ENCODE results near the gene PXDN. TPM values are rescaled to one million over a fixed set of nuclear protein-coding genes. Genes with fewer than 3 reads are reported as not detected.

The PXDN gene
- total and polyA plus RNA-seq, 4 donors, result 42.8 to 69.7 (median 59.7) TPM

- Histone ChIP-seq H3K27me3 (ENCODE audit: control insufficient read depth, insufficient read depth, low read length) (no peaks in the 10 kb centered on the region), H3K4me3 (ENCODE audit: low read depth, low read length) (no peak overlapping the region), H3K9me3 (ENCODE audit: control insufficient read depth, insufficient read depth, low read length) (no peaks in the 10 kb centered on the region), H3K27ac (ENCODE audit: low read depth, low read length) (no peak overlapping the region), H3K36me3 (ENCODE audit: control insufficient read depth, insufficient read depth, low read length) (peaks cover 76% of the 10 kb centered on the region), H3K4me1 (ENCODE audit: control insufficient read depth, insufficient read depth, low read length) (peaks cover 3% of the 10 kb centered on the region)
- DNase-seq (ENCODE audit: low read depth in 4 of 6, low spot score in 6 of 6), result no peak
- 97% methylated on average over 16 of the region's 16 CpGs for WGBS (ENCODE audit: insufficient coverage)
Observed at GRCh38 chr2:1659951-1660565, 84.3 kb downstream of the PXDN start.

DNA sequence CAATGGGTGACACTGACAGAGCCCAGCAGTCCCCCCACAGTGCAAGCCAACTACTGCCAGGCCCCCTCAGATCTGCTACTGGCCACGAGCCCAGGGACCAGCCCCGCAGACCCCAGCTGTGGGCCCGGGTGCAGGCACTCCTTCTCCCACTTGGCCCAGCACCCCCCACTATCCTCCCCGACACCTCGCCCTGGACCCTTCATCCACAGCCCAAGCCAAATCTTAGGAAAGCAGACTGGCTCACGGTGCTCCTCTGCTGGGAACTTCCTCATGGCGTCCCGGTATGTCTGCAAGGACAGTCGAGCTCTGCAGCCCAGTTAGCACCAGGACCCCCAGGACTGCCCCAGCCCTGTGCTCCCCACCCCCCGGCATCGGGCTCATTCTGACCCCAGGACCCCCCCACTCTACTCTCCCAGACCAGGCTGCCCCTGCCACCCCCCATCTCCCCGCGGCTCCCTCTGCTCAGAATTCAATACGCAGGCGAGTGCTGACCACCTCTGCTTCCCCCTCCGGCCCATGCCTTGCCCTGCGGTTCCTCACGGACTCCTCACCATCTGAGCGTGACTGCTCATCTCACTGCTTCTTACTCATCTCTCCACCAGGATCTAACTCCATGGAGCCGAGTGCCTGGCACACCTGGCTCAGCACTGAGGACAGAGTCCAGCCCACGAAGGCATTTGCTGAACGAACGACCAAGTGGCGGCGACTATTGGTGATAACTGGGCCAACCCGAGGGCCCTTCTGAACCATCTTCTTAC lies 85.7 kb downstream of the PXDN start:
- 88% methylated on average over 22 of the region's 26 CpGs for WGBS (ENCODE audit: insufficient coverage)
- Histone ChIP-seq H3K4me3 (ENCODE audit: low read depth, low read length) (no peak overlapping the region), H3K27ac (ENCODE audit: low read depth, low read length) (no peak overlapping the region), H3K27me3 (ENCODE audit: control insufficient read depth, insufficient read depth, low read length) (no peaks in the 10 kb centered on the region), H3K9me3 (ENCODE audit: control insufficient read depth, insufficient read depth, low read length) (no peaks in the 10 kb centered on the region), H3K36me3 (ENCODE audit: control insufficient read depth, insufficient read depth, low read length) (peaks cover 66% of the 10 kb centered on the region), H3K4me1 (ENCODE audit: control insufficient read depth, insufficient read depth, low read length) (peaks cover 3% of the 10 kb centered on the region)
- no peak for DNase-seq (ENCODE audit: low read depth in 4 of 6, low spot score in 6 of 6)

- no peaks in the 10 kb centered on the region for H3K9me3 ChIP-seq (ENCODE audit: control insufficient read depth, insufficient read depth, low read length)
- peaks cover 69% of the 10 kb centered on the region for H3K36me3 ChIP-seq (ENCODE audit: control insufficient read depth, insufficient read depth, low read length)
- DNase-seq (ENCODE audit: low read depth in 4 of 6, low spot score in 6 of 6), result no peak
- no peak overlapping the region for H3K27ac ChIP-seq (ENCODE audit: low read depth, low read length)
- no peak overlapping the region for H3K4me3 ChIP-seq (ENCODE audit: low read depth, low read length)
- H3K27me3 ChIP-seq (ENCODE audit: control insufficient read depth, insufficient read depth, low read length), result no peaks in the 10 kb centered on the region
- WGBS (ENCODE audit: insufficient coverage), result 81% methylated on average over 7 of the region's 7 CpGs
- H3K4me1 ChIP-seq (ENCODE audit: control insufficient read depth, insufficient read depth, low read length), result peaks cover 14% of the 10 kb centered on the region
Observed at GRCh38 chr2:1656961-1657841, 87.1 kb downstream of the PXDN start.

GRCh38 chr2:1656326-1656960 lies 87.9 kb downstream of the PXDN start:
- Histone ChIP-seq H3K36me3 (ENCODE audit: control insufficient read depth, insufficient read depth, low read length) (peaks cover 67% of the 10 kb centered on the region), H3K9me3 (ENCODE audit: control insufficient read depth, insufficient read depth, low read length) (no peaks in the 10 kb centered on the region), H3K27me3 (ENCODE audit: control insufficient read depth, insufficient read depth, low read length) (no peaks in the 10 kb centered on the region), H3K4me1 (ENCODE audit: control insufficient read depth, insufficient read depth, low read length) (peaks cover 19% of the 10 kb centered on the region), H3K27ac (ENCODE audit: low read depth, low read length) (no peak overlapping the region), H3K4me3 (ENCODE audit: low read depth, low read length) (no peak overlapping the region)
- 91% methylated on average over 6 of the region's 6 CpGs for WGBS (ENCODE audit: insufficient coverage)
- no peak for DNase-seq (ENCODE audit: low read depth in 4 of 6, low spot score in 6 of 6)

- H3K4me1 ChIP-seq (ENCODE audit: control insufficient read depth, insufficient read depth, low read length), result peaks cover 19% of the 10 kb centered on the region
- no peaks in the 10 kb centered on the region for H3K27me3 ChIP-seq (ENCODE audit: control insufficient read depth, insufficient read depth, low read length)
- 100% methylated on average over 2 of the region's 3 CpGs for WGBS (ENCODE audit: insufficient coverage)
- H3K9me3 ChIP-seq (ENCODE audit: control insufficient read depth, insufficient read depth, low read length), result no peaks in the 10 kb centered on the region
- peaks cover 64% of the 10 kb centered on the region for H3K36me3 ChIP-seq (ENCODE audit: control insufficient read depth, insufficient read depth, low read length)
- DNase-seq (ENCODE audit: low read depth in 4 of 6, low spot score in 6 of 6), result no peak
- H3K4me3 ChIP-seq (ENCODE audit: low read depth, low read length), result no peak overlapping the region
- H3K27ac ChIP-seq (ENCODE audit: low read depth, low read length), result no peak overlapping the region
Observed at GRCh38 chr2:1655461-1655860, 88.9 kb downstream of the PXDN start.

DNA sequence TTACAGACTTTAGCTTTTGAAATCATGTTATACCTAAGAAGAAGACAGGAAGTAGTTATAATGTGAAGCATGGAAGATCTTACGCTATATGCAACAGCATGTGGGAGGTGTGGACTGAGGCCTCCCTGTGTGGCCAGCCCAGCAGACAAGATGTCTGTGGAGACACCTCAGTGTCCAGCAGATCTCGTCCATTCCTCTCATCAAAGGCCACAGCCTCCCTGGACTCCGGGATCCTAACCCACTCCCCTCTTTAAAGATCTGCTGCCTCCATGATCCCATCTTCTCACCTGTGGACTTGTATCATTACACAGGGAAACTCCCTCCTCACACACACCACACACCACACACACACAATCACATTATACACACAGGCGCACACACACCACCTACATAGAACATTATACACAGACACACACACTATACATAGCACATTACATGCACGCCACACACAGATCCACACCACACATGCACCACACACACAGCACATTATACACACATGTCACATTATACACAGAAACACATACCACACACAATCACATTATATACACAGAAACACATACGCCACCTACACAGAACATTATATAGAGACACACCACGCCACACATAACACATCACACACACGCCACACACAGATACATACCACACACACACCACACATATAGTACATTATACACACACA lies 89.5 kb downstream of the PXDN start:
- WGBS (ENCODE audit: insufficient coverage), result 83% methylated on average over 8 of the region's 8 CpGs
- Histone ChIP-seq H3K4me1 (ENCODE audit: control insufficient read depth, insufficient read depth, low read length) (peaks cover 19% of the 10 kb centered on the region), H3K4me3 (ENCODE audit: low read depth, low read length) (no peak overlapping the region), H3K27me3 (ENCODE audit: control insufficient read depth, insufficient read depth, low read length) (no peaks in the 10 kb centered on the region), H3K27ac (ENCODE audit: low read depth, low read length) (no peak overlapping the region), H3K36me3 (ENCODE audit: control insufficient read depth, insufficient read depth, low read length) (peaks cover 64% of the 10 kb centered on the region), H3K9me3 (ENCODE audit: control insufficient read depth, insufficient read depth, low read length) (no peaks in the 10 kb centered on the region)
- no peak for DNase-seq (ENCODE audit: low read depth in 4 of 6, low spot score in 6 of 6)

GRCh38 chr2:1653956-1654695 lies 90.2 kb downstream of the PXDN start:
- no peak for DNase-seq (ENCODE audit: low read depth in 4 of 6, low spot score in 6 of 6)
- Histone ChIP-seq H3K36me3 (ENCODE audit: control insufficient read depth, insufficient read depth, low read length) (peaks cover 69% of the 10 kb centered on the region), H3K4me1 (ENCODE audit: control insufficient read depth, insufficient read depth, low read length) (peaks cover 19% of the 10 kb centered on the region), H3K27ac (ENCODE audit: low read depth, low read length) (no peak overlapping the region), H3K4me3 (ENCODE audit: low read depth, low read length) (no peak overlapping the region), H3K27me3 (ENCODE audit: control insufficient read depth, insufficient read depth, low read length) (no peaks in the 10 kb centered on the region), H3K9me3 (ENCODE audit: control insufficient read depth, insufficient read depth, low read length) (no peaks in the 10 kb centered on the region)
- 98% methylated on average over 11 of the region's 14 CpGs for WGBS (ENCODE audit: insufficient coverage)

DNA sequence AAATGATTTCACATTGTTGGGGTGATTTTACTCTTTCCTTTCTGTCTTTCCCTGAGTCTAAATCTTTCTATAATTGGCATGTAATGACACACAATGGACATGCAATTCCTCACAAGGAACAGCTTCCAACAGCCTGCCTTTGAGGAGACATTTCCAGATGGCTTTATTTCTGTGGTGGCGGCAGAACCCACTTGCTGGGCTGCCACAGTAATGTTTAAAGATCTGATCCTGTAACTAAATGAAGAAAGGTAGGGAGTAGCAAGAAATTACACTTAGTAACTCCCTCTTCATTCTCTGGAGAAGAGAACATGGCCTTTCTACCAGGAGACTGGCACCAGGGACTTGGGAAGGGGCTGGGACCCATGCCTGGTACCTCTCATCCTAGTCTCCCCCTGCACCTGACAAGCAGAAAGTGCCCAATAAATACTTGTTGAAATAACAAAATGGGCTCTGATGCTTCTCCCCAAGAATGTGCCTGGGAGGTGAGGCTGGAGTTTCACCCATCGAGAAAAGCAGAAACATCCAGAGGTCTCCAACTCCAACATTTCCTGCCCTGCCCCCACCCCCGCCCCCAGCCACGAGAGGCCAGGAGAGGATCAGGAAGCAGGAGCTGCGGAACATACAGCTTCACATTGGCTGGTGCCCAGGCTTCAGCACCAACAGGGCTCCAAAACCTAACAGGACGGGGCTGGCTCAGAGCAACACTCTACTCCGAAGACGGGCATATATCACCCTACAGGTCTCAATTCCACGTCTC lies 92.1 kb downstream of the PXDN start:
- Histone ChIP-seq H3K27ac (ENCODE audit: low read depth, low read length) (peak overlapping the region; percentile 57), H3K36me3 (ENCODE audit: control insufficient read depth, insufficient read depth, low read length) (peaks cover 71% of the 10 kb centered on the region), H3K4me1 (ENCODE audit: control insufficient read depth, insufficient read depth, low read length) (peaks cover 16% of the 10 kb centered on the region), H3K4me3 (ENCODE audit: low read depth, low read length) (no peak overlapping the region), H3K9me3 (ENCODE audit: control insufficient read depth, insufficient read depth, low read length) (no peaks in the 10 kb centered on the region), H3K27me3 (ENCODE audit: control insufficient read depth, insufficient read depth, low read length) (no peaks in the 10 kb centered on the region)
- WGBS (ENCODE audit: insufficient coverage), result 64% methylated on average over 8 of the region's 9 CpGs
- peak in 1 of 6 donors; percentile 38 for DNase-seq (ENCODE audit: low read depth in 4 of 6, low spot score in 6 of 6)

Data from spinal cord (tissue), 10 donors.